Prostate gland (tissue), 2 donors: ENCODE measurements around the gene IRS2.

Source experiments
- POLR2A ChIP-seq: fragments of 450-650 bp; IDR thresholded peaks from one replicate; pipeline ENCODE4 v1.6.1; 2016; ENCODE audit warnings: antibody characterized with exemption, mild to moderate bottlenecking
- POLR2AphosphoS5 ChIP-seq: sonication (generic); formaldehyde crosslinking; IDR thresholded peaks from one replicate; pipeline ENCODE4 v1.6.1; 2017; ENCODE audit warnings: antibody characterized with exemption
- TF ChIP-seq, protein P1 (sequence below), 4 experiments: fragments of 200-600 bp in 2 of 4; fragments of 450-650 bp in 2 of 4; sonication (generic) in 2 of 4; IDR thresholded peaks; 1 replicate in 3 of 4; 2 replicates in 1 of 4; pipeline ENCODE4 v1.5.1; 2016 to 2019; ENCODE audit warnings: antibody characterized with exemption in 4 of 4, mild to moderate bottlenecking in 2 of 4, moderate library complexity in 2 of 4

DNA sequence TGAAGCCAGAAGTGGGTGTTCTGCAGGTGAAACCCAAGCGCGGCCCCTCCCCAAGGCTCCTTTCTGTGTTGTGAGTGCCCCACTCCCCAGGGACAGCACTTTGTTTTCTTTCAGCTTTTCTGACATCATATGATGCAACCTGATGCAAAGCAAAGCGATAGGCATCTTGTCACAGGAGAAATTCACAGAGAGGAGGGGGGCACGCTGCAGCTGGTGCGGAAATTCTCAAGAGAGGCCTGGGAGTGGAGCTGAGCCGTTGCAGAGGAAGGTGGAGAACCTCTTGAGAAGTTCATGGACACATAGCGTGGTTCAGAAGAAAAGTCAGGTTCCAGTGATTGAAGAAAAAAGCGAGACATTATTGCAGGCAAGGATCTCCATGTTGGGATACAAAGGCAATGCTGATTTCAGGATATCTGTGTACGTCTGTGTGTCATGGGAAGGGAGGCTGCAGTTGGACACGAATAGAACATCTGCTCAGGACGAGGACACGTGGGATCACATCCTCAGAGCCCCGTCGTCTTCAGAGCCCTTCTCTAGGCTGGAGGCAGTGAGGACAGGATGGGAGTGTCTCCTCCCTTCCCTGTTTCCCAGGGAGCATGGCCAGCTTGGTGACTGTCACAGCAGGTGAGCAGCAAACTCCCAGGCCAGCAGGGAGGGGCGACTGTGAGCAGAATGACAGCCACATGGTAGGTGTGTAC, 79.2 kb downstream of the IRS2 start:
- TF ChIP-seq, protein P1, sequence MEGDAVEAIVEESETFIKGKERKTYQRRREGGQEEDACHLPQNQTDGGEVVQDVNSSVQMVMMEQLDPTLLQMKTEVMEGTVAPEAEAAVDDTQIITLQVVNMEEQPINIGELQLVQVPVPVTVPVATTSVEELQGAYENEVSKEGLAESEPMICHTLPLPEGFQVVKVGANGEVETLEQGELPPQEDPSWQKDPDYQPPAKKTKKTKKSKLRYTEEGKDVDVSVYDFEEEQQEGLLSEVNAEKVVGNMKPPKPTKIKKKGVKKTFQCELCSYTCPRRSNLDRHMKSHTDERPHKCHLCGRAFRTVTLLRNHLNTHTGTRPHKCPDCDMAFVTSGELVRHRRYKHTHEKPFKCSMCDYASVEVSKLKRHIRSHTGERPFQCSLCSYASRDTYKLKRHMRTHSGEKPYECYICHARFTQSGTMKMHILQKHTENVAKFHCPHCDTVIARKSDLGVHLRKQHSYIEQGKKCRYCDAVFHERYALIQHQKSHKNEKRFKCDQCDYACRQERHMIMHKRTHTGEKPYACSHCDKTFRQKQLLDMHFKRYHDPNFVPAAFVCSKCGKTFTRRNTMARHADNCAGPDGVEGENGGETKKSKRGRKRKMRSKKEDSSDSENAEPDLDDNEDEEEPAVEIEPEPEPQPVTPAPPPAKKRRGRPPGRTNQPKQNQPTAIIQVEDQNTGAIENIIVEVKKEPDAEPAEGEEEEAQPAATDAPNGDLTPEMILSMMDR (IDR thresholded peaks at IDR 0.05): no peak
- TF ChIP-seq POLR2A (no peak), POLR2AphosphoS5 (no peak)
